Activated T-helper 9 cell treated with anti-CD3 and anti-CD28 coated beads, Interleukin-2, amount 50 U/mL, for 16 hours (primary cell): ENCODE data around the gene PTPRC.

Experiments
- DNase-seq: peaks from one replicate; pipeline ENCODE4 v3.0.0-alpha.2; 2020; ENCODE audit warnings: low read depth

The PTPRC gene

DNA sequence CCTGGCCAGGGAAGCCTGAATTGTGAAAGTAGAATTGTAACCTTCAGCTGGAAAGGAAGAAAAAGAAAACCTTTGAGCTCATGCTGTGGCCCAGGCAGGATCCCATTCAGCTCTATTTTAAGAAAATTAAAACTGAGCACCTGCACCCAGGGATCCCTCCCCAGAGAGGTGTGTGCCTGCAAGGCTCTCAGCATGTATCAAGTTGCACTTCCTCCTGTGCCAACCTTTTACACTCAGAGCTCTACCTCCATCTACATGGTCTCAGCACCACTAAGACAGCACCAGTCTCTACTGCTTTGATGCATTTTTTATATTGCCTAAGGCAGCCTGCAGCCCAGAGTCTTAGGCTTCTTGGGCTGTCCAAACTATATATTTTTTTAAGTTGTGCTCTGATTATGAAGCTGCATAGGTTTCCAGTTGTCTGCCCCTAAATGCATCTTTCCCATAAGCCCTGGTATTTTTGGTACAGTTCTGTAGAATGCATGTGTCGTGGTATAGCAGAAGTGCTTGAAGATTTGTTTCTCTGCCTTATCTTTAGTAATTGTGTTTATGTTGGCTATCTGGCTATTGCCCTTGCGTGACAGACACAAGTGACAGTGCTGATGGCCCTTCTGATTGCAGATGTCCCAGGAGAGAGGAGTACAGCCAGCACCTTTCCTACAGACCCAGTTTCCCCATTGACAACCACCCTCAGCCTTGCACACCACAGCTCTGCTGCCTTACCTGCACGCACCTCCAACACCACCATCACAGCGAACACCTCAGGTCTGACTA lies 63.1 kb downstream of the PTPRC start:
- DNase-seq = no peak

DNA sequence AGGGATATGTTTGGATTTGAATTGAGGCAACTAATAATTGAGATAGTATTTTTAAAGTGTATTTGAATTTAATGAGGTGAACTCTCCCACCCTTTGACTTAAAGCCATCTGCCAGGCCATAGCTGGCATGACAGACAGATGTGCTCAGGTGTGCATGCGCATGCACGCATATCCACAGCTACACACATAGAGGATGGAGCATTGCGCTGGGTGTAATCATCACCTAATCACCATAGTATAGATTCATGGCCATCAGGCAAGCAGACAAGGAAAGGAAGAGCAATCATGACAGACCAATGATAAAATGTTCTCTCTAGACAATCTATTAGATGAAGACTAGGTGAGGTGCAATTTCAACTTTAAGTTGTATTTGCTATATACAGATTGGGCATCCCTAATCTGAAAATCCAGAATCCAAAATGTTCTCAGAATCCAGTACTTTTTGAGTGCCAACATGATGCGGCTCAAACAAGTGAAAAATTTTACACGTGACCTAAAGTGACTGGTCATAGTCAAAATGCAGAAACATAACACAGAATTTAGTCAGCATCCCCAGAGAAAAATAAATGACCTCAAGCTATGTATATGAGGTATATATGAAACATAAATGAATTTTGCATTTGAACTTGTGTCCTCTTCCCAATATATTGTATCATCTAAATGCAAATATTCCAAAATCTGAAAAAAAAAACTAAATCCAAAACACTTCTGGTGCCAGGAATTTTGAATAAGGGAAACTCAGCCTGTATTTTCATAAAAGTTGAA lies 70.1 kb downstream of the PTPRC start:
- no peak for DNase-seq

DNA sequence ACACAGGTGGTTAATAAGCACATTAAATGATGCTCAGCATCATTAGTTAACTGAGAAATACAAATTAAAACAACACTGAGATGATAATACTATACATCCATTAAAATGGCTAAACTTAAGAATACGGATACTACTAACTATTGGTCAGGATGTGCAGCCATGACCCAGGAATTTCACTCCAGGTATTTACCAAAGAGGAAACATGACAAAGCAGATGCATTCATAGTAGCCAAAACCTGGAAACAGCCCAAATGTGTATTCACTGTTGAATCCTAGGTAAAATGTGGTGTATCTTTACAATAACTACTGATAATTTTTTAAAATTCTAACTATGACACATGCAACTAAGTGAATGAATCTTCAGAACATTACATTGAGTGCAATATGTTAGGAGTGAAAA lies 73.0 kb downstream of the PTPRC start:
- no peak for DNase-seq

DNA sequence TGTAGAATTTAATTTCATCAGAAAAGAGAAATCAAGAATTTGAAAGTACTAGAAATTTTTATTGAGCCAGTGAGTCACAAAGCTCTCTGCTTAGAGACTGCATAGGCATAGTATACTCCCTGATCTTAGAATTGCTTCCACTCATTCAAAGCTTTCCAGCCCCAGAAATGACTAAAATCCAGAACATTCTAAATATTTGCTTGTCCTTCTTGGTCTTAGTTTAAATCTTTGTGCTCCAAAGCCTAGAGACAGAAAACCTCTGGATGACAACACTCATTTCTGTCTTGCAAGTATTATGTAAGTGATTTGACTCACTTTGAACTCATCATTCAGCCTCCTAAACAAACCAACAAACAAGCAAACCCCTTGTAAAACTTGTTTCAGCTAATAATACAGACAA lies 74.2 kb downstream of the PTPRC start:
- DNase-seq = no peak

- DNase-seq = no peak
These were observed 75.4 kb downstream of the PTPRC start for GRCh38 chr1:198714271-198714670.

DNA sequence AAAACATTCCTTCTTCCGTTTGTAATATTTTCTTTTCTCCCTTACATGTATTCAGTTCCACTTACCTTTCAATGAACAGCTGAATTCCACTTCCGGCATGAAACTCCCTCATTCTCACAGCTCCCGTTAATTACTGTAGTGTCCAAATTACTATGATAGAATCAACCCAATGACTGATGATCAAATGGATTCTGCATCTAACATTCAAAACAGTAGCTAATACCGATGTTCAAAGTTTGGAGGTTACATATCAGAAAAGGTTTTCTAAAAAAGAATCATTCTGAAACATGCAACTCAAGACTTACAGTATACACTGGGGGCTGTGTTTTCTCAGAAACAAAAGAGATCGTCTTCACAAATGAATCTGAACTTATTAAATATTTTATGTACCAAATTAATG lies 77.2 kb downstream of the PTPRC start:
- no peak for DNase-seq

DNA sequence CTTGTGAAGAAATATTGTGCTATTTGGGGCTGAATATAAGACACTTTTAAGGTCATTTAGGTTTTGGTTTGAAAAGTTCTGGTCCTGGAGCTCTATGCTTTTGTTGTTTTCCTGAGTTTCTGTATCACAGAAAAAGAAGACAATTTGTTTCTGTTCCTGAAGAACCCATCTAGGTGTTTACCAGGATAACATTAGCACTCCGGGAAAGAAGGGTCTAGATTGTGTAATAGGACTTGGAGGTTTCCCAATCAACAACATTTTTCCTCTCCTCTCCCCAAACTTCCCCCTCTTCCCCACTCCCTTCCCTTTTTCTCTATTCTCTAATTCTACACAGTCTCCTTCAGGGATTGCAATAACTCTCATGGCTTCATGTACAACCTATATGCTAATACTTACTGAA lies 78.7 kb downstream of the PTPRC start:
- no peak for DNase-seq

GRCh38 chr1:198723127-198723526 lies 84.3 kb downstream of the PTPRC start:
- no peak for DNase-seq

DNA sequence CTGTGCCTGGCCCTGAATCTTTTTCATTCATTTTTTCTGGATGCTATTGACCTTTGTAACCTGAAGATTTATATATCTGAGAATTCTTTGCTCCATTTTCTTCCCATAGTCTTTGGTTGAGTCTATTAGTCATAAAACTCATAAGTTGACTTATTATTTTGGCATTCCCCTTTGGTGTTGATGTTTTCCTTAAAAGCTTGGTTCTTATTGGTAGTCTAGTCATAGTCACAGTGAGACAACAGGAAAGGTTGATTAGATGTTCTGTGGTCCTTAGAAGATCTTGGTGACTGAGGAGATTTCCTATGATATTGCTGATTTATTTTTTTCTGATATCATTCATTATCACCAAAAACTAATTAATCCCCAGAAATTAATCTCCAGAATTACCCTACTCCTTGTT lies 86.2 kb downstream of the PTPRC start:
- no peak for DNase-seq

- no peak for DNase-seq
These were observed 87.6 kb downstream of the PTPRC start for GRCh38 chr1:198726455-198726854.

DNA sequence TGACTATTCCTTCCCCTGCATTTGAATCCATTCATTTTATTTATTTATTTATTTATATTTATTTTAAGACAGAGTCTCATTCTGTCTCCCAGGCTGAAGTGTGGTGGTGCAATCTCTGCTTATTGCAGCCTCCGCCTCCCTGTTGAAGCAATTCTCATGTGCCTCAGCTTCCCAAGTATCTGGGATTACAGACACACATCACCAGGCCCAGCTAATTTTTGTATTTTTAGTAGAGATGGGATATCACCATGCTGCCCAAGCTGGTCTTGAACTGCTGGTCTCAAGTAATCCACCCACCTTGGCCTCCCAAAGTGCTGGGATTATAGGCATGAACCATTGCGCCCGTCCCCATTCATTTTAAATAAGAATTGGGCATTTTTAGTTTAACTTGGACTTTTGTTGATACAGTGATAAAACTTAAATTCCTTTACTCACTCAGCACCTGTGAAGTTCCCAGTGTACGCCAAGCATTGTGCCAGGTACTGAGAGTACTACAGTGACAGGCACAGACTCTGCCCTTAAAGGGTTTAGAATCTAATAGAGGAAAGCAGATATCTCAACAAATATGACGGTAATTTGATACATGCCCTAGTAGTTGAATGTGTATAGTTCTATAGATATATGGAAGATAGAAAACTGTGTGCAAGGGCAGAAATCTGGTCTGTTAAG lies 90.5 kb downstream of the PTPRC start:
- DNase-seq = no peak

DNA sequence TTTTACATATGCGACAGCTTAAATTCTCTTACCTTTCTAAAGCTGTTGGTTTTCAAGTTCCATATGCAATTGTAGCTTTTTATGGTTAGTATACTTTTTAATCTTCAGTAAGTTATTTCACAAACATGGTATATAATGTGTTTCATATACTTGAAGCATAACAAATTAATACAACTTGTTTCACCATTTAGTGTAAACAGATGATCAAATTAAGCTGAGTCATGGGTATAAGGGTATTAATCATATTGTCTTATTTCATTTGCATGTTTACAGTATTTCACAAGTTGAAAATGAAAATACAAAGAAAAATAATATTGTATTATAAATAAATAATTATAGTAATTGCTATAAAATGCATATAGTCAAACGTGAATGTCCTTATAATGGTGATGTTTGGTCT lies 92.1 kb downstream of the PTPRC start:
- no peak for DNase-seq

DNA sequence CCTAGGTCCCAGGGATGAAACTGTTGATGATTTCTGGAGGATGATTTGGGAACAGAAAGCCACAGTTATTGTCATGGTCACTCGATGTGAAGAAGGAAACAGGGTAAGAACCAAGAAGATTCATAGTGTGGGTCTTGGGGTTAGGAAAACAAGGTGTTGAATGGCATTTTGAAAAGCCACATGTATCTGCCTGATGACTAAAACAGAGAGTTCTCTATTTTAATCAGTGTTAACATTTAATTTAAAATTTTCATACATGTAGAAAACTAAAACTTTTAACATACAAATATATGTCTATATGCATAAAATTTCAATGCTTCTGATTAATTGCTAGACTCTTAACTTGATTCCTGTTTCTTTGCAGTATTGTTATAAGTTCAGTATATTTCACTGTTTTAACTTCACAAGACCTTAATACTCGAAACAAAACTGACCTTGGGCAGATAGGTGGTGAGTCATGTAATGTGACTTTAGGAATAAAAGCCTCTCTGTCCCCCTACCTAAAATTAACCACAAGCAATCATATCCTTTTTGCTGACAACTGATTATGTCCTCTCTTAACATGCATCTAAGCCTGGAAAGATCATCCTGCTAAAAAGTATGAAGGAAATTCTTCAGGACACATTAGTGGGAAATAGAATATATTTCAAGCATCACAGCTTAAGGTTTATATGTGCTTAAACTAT lies 95.6 kb downstream of the PTPRC start:
- DNase-seq = no peak

- no peak for DNase-seq
These were observed 102.9 kb downstream of the PTPRC start for GRCh38 chr1:198741744-198742143.

GRCh38 chr1:198747127-198747526 lies 108.3 kb downstream of the PTPRC start:
- no peak for DNase-seq

GRCh38 chr1:198749279-198749678 lies 110.4 kb downstream of the PTPRC start:
- no peak for DNase-seq

DNA sequence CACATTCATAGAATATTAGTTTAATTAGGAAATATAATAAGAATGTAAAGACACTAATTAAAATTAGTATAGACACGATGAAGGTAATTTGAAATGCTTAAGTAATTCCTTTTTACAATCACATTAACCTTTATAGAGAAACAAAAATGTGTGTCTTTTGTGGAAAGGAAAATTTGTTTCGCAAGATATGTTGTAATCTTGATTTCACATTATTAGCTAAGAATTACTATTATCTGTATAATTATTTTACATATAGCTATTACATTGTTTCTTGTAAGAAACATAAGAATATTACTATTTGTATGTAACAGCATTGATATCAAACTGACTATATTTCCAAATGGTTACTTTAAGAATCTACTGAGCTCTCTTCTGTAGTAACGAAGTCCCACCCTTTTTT lies 111.2 kb downstream of the PTPRC start:
- no peak for DNase-seq

GRCh38 chr1:198751741-198752140 lies 112.9 kb downstream of the PTPRC start:
- no peak for DNase-seq

DNA sequence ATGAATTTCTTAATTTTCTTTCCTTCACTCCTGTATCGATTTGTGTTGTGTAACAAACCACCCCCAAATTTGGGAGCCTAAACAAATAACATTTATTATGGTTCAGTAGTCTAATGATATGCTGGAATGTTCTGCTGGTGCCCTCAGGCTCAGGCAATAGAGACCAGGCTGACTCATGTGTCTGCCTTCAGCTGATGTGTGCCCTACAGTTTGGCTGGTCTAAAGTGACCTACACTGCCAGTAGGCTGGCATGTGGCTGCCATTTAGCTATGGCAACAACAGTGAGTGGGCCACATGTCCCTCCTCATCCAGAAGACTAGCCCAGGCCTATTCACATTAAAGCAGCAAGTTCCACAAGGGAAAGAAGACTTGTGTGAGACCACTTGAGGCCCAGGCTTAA lies 115.8 kb downstream of the PTPRC start:
- no peak for DNase-seq

- no peak for DNase-seq
These were observed 116.9 kb downstream of the PTPRC start for GRCh38 chr1:198755715-198756114.

DNA sequence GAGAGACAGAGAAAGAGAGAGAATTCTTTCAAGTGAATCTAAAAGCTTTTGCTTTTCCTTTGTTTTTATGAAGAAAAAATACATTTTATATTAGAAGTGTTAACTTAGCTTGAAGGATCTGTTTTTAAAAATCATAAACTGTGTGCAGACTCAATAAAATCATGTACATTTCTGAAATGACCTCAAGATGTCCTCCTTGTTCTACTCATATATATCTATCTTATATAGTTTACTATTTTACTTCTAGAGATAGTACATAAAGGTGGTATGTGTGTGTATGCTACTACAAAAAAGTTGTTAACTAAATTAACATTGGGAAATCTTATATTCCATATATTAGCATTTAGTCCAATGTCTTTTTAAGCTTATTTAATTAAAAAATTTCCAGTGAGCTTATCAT lies 117.6 kb downstream of the PTPRC start:
- no peak for DNase-seq

DNA sequence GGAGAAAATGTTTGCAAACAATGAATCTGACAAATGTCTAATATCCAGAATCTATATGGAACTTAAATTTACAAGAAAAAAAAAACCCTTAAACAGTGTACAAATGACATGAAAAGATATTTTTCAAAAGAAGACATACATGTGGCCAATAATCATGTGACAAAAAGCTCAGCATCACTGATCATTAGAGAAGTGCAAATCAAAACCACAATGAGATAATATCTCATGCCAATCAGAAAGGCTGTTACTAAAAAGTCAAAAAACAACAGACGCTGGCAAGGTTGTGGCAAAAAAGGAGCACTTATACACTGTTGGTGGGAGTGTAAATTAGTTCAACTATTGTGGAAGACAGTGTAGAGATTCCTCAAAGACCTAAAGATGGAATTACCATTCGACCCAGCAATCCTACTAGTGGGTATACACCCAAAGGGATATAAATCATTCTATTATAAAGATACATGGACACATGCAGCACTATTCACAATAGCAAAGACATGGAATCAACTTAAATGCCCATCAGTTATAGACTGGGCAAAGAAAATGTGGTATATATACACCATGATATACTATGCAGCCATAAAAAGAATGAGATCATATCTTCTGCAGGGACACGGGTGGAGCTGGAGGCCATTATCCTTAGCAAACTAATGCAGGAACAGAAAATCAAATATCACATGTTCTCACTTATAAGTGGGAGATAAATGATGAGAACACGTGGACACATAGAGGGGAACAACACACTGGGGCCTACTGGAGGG lies 123.2 kb downstream of the PTPRC start:
- DNase-seq = no peak
